Choroid plexus epithelial cell (primary cell): ENCODE data around the gene MYOF.
"Not testable (repeated sequence)": the region's sequence is repeated elsewhere in the genome, so short reads cannot be mapped to it uniquely, and the experiment has no call there.

Source experiments
- DNase-seq: peaks from one replicate; pipeline ENCODE4 v3.0.0-alpha.2; 2010; ENCODE audit warnings: low read depth
- H3K4me3 ChIP-seq: 2 replicates; pipeline ENCODE4 v1.5.1; 2011; ENCODE audit warnings: low read depth, mild to moderate bottlenecking, control low read depth, low read length, moderate library complexity
- TF ChIP-seq, protein P1 (sequence below): conservative IDR thresholded peaks from 2 replicates; pipeline ENCODE4 v1.5.1; 2011; ENCODE audit warnings: low read depth, mild to moderate bottlenecking, control low read depth, inconsistent platforms, low read length, moderate library complexity

The MYOF gene

DNA sequence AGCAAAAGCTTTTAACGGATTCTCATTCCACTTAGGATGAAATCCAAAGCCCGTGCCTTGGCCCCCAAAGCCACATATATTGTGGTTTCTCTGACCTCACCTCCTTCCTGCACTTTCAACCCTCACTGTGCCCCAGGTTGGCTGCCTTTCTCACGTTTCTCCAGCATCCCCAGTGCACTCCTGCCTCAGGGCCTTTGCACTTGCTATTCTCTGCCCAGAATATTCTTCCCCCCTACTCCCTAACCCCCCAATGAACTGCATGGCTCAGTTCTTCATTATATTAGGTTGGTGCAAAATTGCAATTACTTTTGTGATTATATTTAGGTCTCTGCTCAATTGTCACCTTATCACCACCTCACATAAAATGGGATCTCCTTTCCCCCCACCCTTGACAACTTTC is 34.2 kb downstream of the MYOF start:
- no peak for DNase-seq
- TF ChIP-seq, protein P1, sequence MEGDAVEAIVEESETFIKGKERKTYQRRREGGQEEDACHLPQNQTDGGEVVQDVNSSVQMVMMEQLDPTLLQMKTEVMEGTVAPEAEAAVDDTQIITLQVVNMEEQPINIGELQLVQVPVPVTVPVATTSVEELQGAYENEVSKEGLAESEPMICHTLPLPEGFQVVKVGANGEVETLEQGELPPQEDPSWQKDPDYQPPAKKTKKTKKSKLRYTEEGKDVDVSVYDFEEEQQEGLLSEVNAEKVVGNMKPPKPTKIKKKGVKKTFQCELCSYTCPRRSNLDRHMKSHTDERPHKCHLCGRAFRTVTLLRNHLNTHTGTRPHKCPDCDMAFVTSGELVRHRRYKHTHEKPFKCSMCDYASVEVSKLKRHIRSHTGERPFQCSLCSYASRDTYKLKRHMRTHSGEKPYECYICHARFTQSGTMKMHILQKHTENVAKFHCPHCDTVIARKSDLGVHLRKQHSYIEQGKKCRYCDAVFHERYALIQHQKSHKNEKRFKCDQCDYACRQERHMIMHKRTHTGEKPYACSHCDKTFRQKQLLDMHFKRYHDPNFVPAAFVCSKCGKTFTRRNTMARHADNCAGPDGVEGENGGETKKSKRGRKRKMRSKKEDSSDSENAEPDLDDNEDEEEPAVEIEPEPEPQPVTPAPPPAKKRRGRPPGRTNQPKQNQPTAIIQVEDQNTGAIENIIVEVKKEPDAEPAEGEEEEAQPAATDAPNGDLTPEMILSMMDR, result no peak
- no peak overlapping the region for H3K4me3 ChIP-seq

DNA sequence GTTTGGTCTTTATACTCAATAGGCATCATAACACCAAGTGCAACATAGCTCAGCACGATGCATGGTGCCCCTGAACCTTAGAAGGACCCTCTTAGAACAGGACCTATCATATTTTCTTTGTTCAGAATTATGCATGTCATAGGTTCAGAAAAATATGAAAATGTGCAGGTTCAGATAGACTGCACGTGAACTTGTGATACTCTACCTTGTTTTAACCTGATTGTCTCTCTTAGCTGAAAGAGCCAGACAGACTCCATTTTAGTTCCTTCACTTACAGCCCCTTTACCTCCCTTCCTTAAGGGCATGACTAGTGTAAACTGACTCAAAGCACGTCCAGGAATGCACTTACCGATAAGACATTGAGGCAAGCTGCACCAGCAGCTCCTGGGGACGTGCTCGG is 35.1 kb downstream of the MYOF start:
- H3K4me3 ChIP-seq, result no peak overlapping the region

DNA sequence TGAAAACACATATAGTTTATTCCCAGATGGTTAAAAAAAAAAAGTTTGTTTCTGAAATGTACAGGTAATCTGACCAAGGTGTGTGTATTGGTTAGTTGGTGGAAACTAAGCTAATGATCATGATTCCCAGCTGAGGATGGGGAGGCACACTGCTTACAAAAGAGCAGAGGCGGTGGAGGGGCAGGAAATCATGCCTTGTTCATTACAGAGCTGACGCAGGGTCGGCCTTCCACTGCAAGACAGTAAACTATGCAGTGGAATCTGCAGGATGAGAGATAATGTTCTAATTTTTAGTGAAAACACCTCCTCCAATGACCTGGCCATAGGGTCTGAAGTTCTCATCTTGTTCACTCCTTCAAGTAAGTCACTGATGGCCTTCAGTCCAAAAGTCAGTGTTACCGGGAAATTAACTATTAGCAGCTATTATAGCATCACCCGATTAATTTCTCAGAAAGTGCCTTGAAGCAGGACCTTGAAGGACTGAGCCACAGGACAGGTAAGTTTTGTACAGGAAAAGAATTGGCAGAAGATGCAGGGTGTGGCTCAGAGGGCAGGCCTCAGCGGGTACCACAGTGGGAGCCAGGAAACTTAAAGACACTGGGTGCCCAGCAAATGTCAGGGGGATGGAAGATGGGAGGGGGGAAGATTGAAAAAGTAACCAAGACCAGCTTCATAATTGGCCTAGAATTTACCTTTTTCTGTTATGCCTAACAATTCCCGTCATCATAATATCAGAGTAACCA is 36.0 kb downstream of the MYOF start:
- peak; percentile 39 for DNase-seq
- TF ChIP-seq, protein P1, result no peak
- no peak overlapping the region for H3K4me3 ChIP-seq

More for the DNA sequence above, 35.1 kb downstream of the MYOF start:
- TF ChIP-seq, protein P1, result no peak
- no peak for DNase-seq

GRCh38 chr10:93445097-93445960 is 36.8 kb downstream of the MYOF start:
- TF ChIP-seq, protein P1, result no peak
- DNase-seq, result peak; percentile 100
- H3K4me3 ChIP-seq, result no peak overlapping the region

DNA sequence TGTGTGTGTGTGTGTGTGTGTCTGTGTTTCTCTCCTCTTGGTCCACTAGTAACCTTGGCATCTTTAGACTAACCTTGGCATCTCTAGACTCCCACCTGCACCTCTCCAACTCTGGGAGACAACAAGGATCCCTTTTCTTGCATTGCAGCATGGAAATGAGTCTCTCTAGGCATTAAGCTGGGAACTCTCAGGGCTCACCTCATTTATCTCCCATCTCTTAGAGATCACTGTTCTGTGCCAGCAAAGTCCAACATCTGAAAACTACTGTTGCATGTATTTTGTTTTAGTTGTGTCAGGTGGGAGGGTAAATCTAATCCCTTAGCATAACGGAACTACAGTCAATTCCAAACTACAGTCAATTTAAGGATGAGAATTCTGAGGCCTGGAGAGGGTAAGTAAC is 38.7 kb downstream of the MYOF start:
- TF ChIP-seq, protein P1, result no peak
- no peak overlapping the region for H3K4me3 ChIP-seq
- no peak for DNase-seq

DNA sequence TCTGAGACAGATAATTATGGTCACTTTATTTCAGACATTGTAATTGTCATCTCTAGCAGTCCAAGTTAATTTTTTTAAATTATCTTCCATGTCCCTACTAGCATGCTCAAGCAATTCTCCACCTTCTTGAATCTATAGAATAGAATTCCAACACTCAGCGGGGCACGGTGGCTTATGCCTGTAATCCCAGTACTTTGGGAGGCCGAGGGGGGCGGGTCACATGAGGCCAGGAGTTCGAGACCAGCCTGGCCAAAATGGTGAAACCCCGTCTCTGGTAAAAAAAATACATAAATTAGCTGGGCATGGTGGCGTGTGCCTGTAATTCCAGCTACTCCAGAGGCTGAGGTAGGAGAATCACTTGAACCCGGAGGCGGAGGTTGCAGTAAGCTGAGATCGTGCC is 39.4 kb downstream of the MYOF start:
- DNase-seq, H3K4me3 ChIP-seq: not testable (repeated sequence)

DNA sequence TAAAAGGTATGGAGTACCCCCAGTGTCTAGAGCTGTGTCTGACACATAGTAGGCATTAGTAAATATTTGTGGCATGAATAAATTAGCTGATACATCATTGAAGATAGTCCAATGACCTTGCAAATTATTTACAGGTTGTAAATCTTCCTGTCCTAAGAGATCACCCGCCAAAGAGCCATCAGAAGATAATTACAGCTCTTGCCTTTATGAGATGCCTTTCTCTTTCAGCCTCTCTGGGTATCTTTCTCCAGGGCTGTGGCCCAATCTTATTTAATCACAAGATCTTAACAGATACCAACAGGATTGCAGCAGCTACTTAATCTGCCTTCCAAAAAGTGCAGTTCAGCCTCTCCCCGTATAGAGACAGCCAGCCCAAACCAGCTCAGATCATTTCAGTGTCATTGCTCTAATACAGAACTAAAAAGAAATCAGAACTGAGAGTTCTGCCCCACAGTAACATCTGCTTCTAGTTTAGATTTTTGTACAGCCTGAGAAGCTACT is 41.5 kb downstream of the MYOF start:
- peak; percentile 60 for DNase-seq
- TF ChIP-seq, protein P1, result no peak
- H3K4me3 ChIP-seq, result no peak overlapping the region
